Astrocyte (in vitro differentiated cells and primary cell): ENCODE measurements around the gene POC1B. TPM values are rescaled to one million over a fixed set of nuclear protein-coding genes. Genes with fewer than 3 reads are reported as not detected.

Source experiments
- DNase-seq: peaks from one replicate; pipeline ENCODE4 v3.0.0-alpha.2; 2010; ENCODE audit warnings: low read depth
- FAIRE-seq: peaks from 2 replicates; lab custom pipeline; 2011; peaks lifted over from hg19 to GRCh38; lab: Jason Lieb, UNC
- H2AFZ ChIP-seq: 2 replicates; pipeline ENCODE4 v1.6.0; 2012; ENCODE audit warnings: low read depth, low read length, inconsistent platforms
- H3K27ac ChIP-seq: 2 replicates; pipeline ENCODE4 v1.5.1; 2011; ENCODE audit warnings: low read depth, low read length, inconsistent platforms
- H3K27me3 ChIP-seq: 2 replicates; pipeline ENCODE4 v1.6.0; 2011; ENCODE audit warnings: low read length, inconsistent platforms; ENCODE audit not compliant: insufficient read depth
- H3K36me3 ChIP-seq: 2 replicates; pipeline ENCODE4 v1.5.1; 2011; ENCODE audit warnings: low read length, inconsistent platforms; ENCODE audit not compliant: insufficient read depth
- H3K4me1 ChIP-seq: 2 replicates; pipeline ENCODE4 v1.5.1; 2011; ENCODE audit warnings: low read length, inconsistent platforms; ENCODE audit not compliant: insufficient read depth
- H3K4me2 ChIP-seq: 2 replicates; pipeline ENCODE4 v1.6.0; 2012; ENCODE audit warnings: low read length, inconsistent platforms
- H3K4me3 ChIP-seq: 2 replicates; pipeline ENCODE4 v1.5.1; 2011; ENCODE audit warnings: low read depth, mild to moderate bottlenecking, low read length, inconsistent platforms; ENCODE audit not compliant: insufficient read depth
- H3K79me2 ChIP-seq: 2 replicates; pipeline ENCODE4 v1.6.0; 2012; ENCODE audit warnings: mild to moderate bottlenecking, low read length, inconsistent platforms; ENCODE audit not compliant: insufficient read depth
- H3K9ac ChIP-seq: 2 replicates; pipeline ENCODE4 v1.6.0; 2012; ENCODE audit warnings: mild to moderate bottlenecking, low read length, inconsistent platforms
- H3K9me3 ChIP-seq: 2 replicates; pipeline ENCODE4 v1.5.1; 2012; ENCODE audit warnings: low read depth, mild to moderate bottlenecking, low read length, inconsistent platforms; ENCODE audit not compliant: insufficient read depth
- H4K20me1 ChIP-seq: 2 replicates; pipeline ENCODE4 v1.6.0; 2012; ENCODE audit warnings: low read length, inconsistent platforms; ENCODE audit not compliant: insufficient read depth
- H3K27ac Mint-ChIP-seq: one replicate; pipeline ENCODE4 v1.8.0; 2021; ENCODE audit warnings: mild to moderate bottlenecking, mixed read lengths; ENCODE audit not compliant: unreplicated experiment
- H3K27me3 Mint-ChIP-seq: one replicate; pipeline ENCODE4 v1.8.0; 2021; ENCODE audit warnings: low read depth, mixed read lengths; ENCODE audit not compliant: unreplicated experiment
- H3K36me3 Mint-ChIP-seq: one replicate; pipeline ENCODE4 v1.8.0; 2021; ENCODE audit warnings: low read depth, mixed read lengths; ENCODE audit not compliant: unreplicated experiment
- H3K4me1 Mint-ChIP-seq: one replicate; pipeline ENCODE4 v1.8.0; 2021; ENCODE audit warnings: low read depth, mixed read lengths; ENCODE audit not compliant: unreplicated experiment
- H3K4me3 Mint-ChIP-seq: one replicate; pipeline ENCODE4 v1.8.0; 2021; ENCODE audit warnings: mild to moderate bottlenecking, moderate library complexity, mixed read lengths; ENCODE audit not compliant: unreplicated experiment
- H3K9me3 Mint-ChIP-seq: one replicate; pipeline ENCODE4 v1.8.0; 2021; ENCODE audit warnings: mild to moderate bottlenecking, mixed read lengths; ENCODE audit not compliant: unreplicated experiment
- EZH2 ChIP-seq: IDR thresholded peaks from 2 replicates; pipeline ENCODE4 v1.6.1; 2012; ENCODE audit warnings: mild to moderate bottlenecking, low read length, inconsistent platforms; ENCODE audit not compliant: insufficient read depth
- total RNA-seq: library from RNA; stranded (reverse); gene quantifications from 2 replicates; pipeline ENCODE4 v1.2.1, GENCODE V29; 2021
- TF ChIP-seq, protein P1 (sequence below): IDR thresholded peaks from 2 replicates; pipeline ENCODE4 v1.5.1; 2011; ENCODE audit warnings: low read depth, mild to moderate bottlenecking, inconsistent platforms, low read length, moderate library complexity; ENCODE audit not compliant: insufficient read depth

The POC1B gene
- total RNA-seq, 1 donor from 2014 or later = 10.6 TPM

DNA sequence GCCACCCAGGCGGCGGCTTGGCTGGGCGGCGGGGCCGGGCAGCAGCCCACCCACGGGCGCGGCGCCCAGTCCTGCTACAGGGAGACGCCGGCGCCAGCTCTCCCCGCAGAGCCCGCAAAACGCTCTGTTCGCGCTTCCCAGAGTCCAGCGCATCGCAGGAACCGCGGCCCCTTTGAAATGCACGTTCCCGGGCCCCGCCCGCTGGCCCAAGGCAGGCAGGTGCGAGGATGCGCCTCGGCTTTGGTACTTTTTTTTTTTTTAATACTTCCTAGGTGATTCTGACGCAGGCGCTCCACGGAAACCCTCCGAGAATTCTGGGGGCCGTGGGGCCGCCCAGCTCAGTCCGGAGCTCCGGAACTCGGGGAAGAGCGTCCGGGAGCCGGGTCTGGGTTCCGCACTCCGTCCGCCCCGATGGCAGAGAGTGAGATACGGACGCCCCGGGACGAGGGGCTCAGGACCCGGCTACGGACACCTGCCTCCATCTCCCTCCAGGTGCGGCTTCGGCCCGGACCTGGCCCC is 483 bp downstream of the POC1B start:
- Mint-ChIP-seq H3K27ac (no peak overlapping the region), H3K27me3 (no peaks in the 10 kb centered on the region), H3K36me3 (peaks cover 11% of the 10 kb centered on the region), H3K4me1 (peaks cover 18% of the 10 kb centered on the region), H3K4me3 (peak overlapping the region; percentile 95), H3K9me3 (no peaks in the 10 kb centered on the region)
- H3K4me2 ChIP-seq = peak overlapping the region; percentile 98
- H3K4me1 ChIP-seq = peaks cover 8% of the 10 kb centered on the region
- H3K9ac ChIP-seq = peak overlapping the region; percentile 91
- no peak for TF ChIP-seq EZH2
- TF ChIP-seq, protein P1, sequence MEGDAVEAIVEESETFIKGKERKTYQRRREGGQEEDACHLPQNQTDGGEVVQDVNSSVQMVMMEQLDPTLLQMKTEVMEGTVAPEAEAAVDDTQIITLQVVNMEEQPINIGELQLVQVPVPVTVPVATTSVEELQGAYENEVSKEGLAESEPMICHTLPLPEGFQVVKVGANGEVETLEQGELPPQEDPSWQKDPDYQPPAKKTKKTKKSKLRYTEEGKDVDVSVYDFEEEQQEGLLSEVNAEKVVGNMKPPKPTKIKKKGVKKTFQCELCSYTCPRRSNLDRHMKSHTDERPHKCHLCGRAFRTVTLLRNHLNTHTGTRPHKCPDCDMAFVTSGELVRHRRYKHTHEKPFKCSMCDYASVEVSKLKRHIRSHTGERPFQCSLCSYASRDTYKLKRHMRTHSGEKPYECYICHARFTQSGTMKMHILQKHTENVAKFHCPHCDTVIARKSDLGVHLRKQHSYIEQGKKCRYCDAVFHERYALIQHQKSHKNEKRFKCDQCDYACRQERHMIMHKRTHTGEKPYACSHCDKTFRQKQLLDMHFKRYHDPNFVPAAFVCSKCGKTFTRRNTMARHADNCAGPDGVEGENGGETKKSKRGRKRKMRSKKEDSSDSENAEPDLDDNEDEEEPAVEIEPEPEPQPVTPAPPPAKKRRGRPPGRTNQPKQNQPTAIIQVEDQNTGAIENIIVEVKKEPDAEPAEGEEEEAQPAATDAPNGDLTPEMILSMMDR = no peak
- FAIRE-seq (no peak), DNase-seq (no peak)
- no peaks in the 10 kb centered on the region for H3K36me3 ChIP-seq
- no peaks in the 10 kb centered on the region for H3K9me3 ChIP-seq
- H3K27me3 ChIP-seq = no peaks in the 10 kb centered on the region
- peak overlapping the region; percentile 99 for H2AFZ ChIP-seq
- H4K20me1 ChIP-seq = peaks cover 3% of the 10 kb centered on the region
- H3K27ac ChIP-seq = peak overlapping the region; percentile 78
- peak overlapping the region; percentile 84 for H3K4me3 ChIP-seq
- H3K79me2 ChIP-seq = peaks cover 34% of the 10 kb centered on the region

DNA sequence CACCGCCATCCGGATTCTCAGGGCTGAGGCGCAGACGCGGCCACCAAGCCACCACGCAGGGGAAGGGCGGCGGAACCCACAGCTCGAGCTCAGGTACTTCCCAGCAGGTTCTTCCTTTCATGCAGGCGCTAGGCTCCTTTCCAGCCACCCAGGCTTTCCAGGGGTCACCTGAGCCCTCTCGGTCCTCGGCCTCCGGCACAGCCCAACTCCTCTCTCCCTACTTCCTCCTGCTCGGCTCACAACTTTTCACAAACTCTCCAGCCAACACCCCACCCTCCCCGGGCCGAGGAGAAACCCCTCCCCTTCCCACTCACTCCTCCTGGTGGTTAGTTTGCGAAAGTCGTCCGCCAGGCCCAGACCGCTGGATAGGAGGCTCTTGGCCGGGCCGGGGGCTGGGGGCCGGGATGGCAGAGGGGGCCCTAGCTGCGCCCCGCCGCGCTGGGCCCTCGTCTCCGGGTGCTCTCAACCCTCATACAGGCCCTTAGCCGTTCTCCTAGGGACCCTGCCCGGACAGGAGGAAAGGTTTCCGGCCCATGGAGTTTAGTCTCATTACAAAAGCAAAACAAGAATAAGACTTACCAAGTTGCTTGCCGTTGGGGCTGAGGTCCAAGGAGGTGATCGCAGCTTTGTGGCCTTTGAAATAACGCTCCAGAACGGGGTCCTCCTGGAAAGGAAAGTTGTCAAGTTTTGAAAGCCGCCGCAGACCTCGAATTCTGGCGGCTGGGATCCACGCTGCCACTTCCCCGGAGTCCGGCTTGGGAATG is 1.1 kb downstream of the POC1B start, which contains the start of gene GALNT4:
GALNT4 (minus strand) TSS at position 256 of the 764 bp plus-strand sequence; CDS start at position 9, 247 bp downstream.
- H2AFZ ChIP-seq = peak within 1 kb of the TSS; percentile 99
- no peaks in the 10 kb centered on the region for H3K36me3 ChIP-seq
- Mint-ChIP-seq H3K36me3 (peaks cover 11% of the 10 kb centered on the region), H3K4me1 (peaks cover 18% of the 10 kb centered on the region), H3K4me3 (peak within 1 kb of the TSS; percentile 95), H3K27ac (peak within 1 kb of the TSS; percentile 80), H3K9me3 (no peaks in the 10 kb centered on the region), H3K27me3 (no peaks in the 10 kb centered on the region)
- peaks cover 34% of the 10 kb centered on the region for H3K79me2 ChIP-seq
- no peak for TF ChIP-seq EZH2
- TF ChIP-seq, protein P1 = peak; percentile 45
- FAIRE-seq = no peak
- H4K20me1 ChIP-seq = peaks cover 3% of the 10 kb centered on the region
- H3K4me1 ChIP-seq = peaks cover 8% of the 10 kb centered on the region
- H3K4me3 ChIP-seq = peak within 1 kb of the TSS; percentile 84
- no peaks in the 10 kb centered on the region for H3K27me3 ChIP-seq
- H3K9ac ChIP-seq = peak within 1 kb of the TSS; percentile 91
- peak within 1 kb of the TSS; percentile 98 for H3K4me2 ChIP-seq
- H3K9me3 ChIP-seq = no peaks in the 10 kb centered on the region
- DNase-seq = peak; percentile 75
- peak within 1 kb of the TSS; percentile 78 for H3K27ac ChIP-seq
